Stimulated activated CD4-positive, alpha-beta T cell treated with anti-CD3 and anti-CD28 coated beads, Interleukin-1b, Interleukin-23, amount 100 ng/mL, for 4 hours (primary cell): Measurements from ENCODE around the gene CHPF2.

ENCODE experiments used
- DNase-seq, 2 donors: peaks; one replicate each; pipeline ENCODE4 v3.0.0-alpha.2; 2020; ENCODE audit warnings: low read depth in 2 of 2

The CHPF2 gene

DNA sequence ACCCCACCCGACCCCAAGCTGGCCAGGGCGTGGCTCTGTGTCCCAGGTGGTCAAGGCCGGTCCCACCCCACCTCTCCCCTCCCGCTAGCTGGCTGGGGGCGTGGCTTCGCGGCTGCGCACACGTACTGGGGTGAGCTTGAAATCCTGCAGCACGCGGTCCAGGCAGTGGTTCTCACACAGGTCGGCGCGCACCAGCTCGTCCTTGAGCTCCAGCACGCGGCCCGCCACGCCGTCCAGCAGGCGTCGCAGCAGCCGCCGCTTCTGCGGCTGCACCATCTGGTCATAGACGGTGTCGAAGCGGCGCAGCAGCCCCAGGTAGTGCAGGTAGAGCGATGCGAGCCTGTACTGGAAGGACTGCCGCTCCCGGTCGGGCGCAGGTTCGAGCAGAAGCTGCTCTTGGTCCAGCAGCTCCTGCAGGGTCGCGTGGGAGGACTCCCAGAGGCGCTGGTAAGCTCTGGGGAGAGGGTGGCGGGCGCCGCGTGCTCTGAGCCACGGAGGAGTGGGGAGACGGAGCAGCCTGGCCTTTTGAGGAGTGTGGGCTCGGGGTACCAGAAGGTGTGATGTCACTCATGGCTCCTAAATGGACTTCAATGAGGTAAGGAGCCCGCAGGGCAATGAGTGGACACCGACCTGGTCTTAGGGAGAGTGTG lies 27.8 kb upstream of the CHPF2 start:
- no peak for DNase-seq

DNA sequence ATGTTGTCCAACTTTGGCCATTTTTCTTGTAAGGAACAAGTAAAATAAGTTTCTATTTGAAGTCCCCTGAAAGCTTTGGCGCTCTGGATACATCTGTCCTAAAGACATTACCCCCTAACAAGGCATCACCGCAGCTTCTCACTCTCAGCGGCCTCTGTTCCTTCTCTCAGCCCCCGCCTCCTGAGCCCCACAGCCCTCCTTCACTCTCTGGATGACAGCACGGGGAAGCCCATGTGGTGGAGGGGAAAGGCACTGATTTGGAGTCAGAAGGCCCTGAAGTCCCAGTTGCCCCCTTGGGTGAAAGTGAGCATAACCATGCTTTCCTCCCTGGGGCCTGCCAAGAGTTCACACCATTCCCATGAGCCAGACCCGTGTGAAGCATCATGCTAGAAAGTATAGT lies 26.6 kb upstream of the CHPF2 start:
- no peak for DNase-seq

DNA sequence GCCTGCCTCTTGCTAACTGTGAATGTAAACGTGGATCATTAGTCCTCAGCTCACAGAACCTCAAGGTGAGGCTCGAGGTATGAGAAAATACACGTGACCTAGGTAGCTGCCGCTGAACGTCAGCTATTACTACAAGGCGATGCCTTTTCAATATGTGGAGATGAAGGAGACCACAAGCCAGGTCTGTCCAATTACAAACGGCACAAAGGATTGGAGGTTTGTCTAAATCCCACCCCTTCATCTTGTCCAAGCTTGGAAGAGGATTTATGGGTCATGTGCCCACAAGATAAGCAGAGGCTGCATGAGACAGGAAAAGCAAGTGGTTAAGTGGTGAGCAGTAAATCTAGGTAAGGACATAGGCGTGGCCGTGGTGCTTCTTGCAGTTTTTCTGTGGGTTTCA lies 25.4 kb upstream of the CHPF2 start:
- DNase-seq: no peak

DNA sequence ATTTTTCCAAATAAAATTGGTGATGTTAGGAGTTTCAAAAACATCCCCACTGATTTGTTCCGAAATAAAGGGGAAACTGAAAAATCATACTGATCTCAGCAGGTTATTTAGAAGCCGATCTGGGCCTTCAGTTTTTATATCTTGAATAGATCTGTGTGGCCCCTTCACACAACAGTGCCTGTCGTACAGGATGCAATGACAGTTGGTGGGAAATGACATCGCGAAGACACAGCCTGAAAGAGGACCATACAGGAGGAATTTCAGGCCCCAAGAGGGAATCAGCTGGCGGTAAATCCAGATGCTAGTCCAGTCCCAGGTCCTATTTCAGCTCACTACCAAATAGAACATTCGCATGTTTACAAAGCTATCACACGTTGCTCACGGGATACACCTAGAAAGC lies 25.0 kb upstream of the CHPF2 start:
- no peak for DNase-seq

DNA sequence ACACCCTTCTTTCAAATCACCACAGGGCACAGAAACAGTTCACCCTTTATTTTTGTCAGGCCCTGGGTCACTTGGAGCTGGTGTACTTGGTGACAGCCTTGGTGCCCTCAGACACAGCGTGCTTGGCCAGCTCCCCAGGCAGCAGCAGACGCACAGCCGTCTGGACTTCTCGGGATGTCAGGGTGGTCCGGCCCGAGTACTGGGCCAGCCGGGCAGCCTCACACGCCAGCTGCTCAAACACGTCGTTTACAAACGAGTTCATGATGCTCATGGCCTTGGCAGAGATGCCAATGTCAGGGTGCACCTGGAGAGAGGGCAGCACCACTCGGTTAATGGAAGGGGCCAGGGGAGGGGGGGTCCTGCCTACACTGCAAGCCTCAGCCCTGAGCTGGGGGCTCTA lies 24.5 kb upstream of the CHPF2 start:
- no peak for DNase-seq

DNA sequence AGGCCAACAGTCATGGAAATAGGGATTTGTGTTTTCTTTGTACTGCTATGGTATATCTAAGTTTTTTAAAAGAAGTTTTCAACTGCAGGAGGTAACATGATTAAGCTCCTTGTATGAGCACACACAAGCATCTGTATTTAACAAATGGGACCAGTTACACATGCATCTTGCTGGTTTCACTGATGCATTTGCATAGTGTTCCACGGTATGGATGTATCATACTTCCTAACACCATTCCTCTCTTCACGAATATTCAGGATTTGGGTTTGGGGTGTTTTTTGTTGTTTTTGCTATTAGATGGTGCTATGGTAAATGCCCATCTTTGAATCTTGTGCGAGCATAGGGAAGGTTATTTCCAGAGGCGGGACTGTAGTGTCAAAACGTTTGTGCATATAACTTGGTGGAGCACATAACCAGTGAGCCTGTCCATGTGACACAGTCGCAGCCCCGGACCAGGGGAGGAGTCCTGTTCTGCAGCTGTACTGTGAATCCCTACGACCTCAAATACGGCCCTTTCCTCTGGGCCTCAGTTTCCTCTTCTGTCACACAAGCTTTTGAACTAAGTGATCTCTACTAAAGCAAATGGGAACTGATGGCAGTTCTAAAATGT lies 23.9 kb upstream of the CHPF2 start:
- no peak for DNase-seq

DNA sequence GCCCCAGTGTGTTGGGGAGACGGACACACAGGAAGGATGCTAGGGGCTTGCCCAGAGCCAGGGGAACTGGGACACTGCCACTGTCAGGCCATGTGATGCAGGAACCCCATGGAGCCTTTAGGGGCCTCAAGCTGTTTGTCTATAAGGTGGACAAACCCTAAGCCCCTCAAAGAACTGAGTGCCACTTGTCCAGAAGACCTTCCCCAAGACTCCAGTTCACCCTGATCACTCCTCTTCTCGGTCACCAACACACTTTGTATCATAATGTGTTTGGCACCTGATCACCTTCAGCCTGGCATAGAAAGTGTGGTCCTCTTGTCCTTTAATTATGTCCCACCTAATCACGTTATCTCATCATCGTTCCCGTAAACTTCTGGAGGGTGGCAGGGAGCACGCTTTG lies 22.7 kb upstream of the CHPF2 start:
- no peak for DNase-seq

DNA sequence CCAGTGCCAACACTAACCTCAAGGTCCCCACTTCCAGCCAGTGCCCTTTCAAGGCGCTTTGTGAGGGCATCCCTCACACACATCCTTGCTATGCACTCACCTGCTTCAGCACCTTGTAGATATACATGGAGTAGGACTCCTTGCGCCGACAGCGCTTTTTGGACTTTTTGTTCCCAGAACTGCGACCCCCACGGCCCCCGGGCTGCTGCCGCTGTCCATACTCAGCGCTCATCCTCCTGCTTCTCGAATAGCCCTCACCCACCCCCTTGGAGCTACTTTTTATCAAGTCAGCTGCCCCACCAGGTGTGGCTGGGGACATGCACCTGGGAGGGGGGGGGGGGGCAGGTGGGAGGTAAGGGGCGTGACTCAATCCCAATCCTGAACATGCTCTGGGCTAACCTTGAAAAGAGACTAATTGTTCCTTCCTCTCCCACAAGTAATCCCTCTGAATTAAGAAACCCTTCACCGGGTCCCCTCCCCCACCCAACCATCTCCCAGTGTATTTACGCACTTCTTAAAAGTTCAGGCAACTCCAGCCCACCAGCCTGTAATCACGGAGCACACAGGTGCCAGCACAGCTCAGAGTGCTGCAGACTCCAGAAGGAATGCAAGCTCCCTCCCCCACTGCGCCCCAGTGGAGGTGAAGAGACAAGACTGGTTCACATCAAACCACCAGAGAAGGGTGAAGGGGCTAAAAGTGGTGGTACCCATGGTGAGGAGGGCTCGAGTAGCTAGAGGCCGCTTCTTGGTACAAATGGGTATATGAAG lies 22.0 kb upstream of the CHPF2 start, which contains the start of gene H2BK1:
TSS of gene H2BK1 (minus strand) at position 402 of the 768 bp plus-strand sequence. CDS start at position 232, 170 bp downstream.
- DNase-seq: no peak

DNA sequence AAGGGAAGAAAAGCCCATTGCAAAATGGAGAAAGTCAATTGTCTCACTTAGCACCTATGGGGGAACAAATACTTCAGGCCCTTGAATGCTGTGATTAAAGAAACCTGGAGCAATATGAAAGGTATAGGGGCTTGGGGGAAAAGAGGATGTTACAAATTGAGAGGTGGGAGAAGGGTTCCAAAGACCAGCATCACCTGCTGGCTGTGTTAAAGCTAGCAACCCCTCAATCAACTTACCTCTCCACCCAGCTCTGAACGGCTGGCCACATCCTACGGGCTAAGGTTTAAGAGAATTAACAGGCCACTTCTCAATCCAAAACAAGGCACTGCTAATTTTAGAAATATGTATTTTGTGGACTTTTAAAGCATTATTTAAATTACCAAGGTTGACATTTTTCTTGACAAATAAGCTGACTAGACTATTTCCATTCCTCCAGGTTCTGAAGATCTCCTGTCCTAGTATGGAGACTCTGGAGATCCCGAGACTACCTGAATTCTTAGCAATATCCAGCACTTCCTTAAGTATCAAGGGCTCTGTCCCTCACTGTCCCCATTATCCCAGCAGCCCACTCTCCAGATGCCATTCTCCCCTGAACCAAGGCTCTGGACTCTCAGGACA lies 21.0 kb upstream of the CHPF2 start:
- no peak for DNase-seq

DNA sequence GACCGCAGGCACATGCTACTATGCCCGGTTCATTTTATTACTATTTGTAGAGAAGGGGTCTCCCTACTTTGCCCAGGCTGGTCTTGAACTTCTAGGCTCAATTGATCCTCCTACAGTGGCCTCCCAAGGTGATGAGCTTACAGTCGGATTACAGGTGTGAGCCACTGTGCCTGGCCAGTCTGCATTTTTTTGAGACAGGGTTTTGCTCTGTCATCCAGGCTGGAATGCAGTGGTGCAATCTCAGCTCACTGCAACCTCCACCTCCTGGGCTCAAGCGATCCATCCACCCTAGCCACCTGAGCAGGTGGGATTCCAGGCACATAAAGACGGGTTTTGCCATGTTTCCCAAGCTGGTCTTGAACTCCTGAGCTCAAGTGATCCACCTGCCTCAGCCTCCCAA lies 19.7 kb upstream of the CHPF2 start:
- no peak for DNase-seq

DNA sequence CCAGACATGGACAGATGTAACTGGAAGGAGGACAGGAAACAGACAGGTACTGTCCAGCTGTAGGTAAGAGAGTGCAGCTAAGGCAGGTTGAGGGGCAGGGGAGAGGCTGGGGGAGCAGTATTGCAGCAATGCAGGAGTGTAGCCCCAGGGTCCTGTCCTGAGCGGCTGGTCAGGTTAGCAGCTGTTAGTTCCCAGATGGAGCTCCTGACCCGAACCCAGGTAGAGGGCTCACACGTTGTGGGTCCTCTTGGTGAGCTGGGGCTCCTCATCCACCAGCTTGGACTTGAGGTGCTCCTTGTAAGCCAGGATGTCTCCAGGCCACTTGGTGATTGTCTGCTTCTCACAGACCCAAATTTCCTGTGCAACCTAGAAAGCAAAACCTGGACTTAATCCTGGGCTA lies 18.5 kb upstream of the CHPF2 start:
- DNase-seq: no peak

DNA sequence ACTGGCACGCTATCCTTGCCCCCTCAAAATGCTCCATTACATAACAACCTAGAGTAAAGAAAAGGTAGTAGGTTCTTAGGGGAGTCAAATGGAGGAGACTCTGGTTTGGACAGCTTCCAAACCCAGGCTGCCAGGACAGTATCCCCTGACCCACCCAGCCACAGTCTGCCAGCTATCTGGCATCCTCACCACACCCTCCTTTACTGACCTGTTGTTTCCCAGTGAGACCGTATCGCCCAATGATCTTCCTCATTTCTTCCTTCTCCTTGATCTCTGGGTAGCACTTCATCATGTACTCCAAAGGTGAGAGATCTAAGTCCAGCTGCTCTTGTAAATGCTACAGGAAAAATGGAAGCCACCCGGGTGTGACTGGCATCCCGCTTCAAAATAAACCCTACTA lies 16.9 kb upstream of the CHPF2 start:
- no peak for DNase-seq

DNA sequence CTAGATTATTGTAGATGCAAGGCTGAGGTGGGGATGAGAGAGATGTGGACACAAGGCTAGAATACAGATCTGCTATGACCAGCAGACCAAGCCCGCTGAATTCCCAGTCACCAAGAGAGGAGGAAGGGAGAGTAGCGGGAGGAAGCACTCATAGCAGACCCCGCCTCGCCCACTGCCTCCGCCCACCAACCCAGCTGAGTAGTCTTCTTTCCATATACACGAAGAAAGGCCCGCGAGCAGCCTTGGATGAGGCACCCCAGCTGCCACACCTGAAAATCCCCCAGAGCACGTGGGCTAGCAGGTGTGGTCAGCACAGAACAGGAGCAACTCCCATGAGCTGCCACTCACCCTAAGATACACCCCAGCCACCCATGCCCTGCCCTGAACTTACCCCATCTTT lies 14.1 kb upstream of the CHPF2 start:
- no peak for DNase-seq

DNA sequence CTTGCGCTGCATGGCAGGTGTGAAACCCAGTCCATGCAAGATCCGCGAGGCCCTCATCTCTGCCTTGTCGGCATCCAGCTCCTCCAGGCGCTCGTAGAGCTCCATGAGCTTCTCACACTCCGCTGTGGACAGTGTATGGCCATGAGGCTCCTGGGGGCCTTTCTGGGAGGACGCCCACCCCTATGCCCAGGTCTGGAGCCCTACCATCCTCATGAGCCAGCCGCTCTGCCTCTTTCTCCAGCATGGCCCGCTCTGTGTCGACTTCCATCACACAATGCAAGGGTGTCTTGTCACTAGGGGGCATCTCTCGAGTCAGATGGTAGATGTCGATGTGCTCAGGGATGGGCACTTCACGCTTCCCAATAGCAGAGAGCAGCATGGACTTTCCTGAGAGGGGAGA lies 8.6 kb upstream of the CHPF2 start:
- DNase-seq: no peak

DNA sequence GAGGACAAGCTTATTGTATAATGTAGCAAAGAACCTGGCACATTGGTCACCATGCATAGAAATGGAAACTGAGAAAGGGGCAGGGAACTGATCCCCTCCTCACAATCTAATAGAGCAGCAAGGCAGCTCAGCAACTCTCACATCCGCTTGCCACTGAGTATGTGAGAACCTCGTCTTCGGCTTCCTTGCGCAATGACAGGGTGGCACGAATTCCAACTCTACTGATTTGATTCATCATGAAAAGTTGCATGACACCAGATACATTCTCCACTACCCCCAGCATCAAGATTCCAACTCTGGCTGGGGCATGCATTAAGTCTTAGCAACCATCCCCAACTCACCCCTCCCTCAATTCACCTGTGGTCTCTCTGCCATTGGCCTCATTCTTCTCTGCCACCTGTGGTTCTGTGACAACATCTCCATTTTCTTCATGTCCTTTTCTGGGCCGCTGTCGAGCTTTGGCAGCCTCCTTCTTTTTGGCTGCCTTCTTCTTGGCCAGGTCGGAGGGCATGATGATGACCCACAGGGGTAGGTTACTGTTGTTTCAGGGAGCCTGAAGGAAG lies 6.3 kb upstream of the CHPF2 start:
- DNase-seq: no peak

DNA sequence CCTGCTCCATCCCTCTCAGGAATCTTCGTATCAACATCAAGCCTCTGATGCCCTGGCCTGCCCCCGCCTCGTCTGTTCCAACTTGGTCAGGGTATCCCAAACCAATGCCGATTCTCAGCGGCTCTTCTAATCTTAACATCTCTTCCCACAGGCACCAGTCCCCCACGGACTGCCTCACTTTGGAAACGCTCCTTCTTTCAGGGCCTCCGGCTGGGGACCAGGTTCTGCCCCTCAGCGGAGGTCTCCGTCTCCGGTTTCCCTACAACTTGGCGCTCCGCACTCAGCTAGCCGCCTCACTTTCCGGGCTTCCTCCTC lies 5.8 kb upstream of the CHPF2 start:
- DNase-seq: no peak

DNA sequence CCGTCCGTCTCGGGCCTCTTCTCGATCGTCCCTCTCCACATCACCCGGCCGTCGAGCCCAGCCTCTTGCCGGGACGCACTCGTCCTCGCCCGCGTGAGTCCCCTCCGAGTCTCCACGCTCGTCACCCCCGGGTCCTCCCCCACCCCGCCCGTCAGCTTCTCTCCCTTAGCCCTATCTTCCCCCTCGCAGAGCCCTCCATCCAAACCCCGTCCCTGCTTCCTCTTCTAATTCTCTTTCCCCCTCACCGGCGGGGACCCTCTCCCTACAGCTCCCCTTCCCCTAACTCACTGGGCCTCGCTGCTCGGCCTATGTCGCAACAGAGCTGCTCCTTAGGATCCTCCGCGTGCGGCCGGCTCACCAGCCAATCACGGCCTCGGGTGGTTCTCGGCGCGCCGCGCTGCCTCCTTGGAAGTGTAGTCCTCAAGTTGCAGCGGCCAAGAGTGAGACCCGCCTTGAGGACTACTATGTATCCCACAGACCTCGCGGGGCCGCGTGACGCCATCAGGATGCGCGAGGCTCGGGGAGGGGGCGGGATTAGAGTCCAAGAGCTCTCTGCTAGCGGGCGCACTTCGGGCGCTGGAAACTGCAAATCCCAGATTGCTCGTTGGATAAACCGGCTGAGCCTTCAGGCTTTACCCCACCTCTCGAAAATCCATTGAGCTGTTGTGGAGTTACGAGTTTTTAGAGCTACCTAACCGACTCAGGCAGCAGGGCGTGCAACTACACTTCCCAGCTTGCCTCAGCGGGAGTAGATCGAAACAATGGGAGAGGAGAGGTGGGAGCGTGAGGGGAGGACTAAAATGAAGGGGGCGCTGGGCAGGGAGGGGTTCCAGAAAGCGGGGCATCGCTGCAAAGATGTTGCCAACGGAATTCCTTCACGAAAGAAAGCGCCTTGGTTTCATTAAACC lies 5.2 kb upstream of the CHPF2 start, which contains the start of gene ABCF2:
TSS of gene ABCF2 (minus strand) at position 331 of the 908 bp plus-strand sequence. CDS start 747 bp downstream, outside the sequence.
- DNase-seq: peak; percentile 96

DNA sequence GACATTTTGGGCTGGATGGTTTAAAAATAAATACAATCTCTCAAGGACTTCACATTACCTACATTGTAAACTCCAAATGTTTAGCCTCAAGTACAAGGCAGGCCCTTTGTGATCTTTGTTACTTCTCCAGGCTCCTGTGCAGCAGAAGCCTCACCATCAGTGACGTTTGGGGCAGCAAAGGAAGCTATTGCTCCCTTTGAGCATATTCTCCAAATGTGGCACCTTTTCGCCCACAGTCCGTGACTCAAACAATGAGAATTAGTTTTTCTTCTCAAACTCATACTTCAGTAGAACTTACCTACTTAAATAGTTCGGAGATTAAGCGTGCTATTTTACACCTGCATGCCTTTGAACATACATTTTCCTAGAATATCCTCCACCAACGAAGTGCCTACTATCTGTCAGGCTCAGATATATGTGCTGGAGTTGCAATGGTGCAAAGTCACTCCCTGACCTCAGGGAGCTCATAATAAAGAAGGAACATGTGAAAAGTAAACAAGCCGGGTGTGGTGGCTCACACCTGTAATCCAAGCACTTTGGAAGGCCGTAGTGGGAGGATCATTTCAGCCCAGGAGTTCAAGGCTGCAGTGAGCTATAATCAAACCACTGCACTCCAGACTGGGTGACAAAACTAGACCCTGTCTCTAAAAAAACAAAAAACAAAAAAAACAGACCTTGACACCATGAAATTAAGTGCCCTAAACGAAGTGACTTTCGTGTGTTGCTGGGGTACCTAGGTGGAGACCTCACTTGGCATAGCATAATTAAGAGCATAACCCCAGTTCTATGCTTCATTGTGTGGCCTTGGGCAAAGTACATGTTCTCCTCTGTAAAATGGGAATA lies 4.0 kb upstream of the CHPF2 start:
- no peak for DNase-seq

DNA sequence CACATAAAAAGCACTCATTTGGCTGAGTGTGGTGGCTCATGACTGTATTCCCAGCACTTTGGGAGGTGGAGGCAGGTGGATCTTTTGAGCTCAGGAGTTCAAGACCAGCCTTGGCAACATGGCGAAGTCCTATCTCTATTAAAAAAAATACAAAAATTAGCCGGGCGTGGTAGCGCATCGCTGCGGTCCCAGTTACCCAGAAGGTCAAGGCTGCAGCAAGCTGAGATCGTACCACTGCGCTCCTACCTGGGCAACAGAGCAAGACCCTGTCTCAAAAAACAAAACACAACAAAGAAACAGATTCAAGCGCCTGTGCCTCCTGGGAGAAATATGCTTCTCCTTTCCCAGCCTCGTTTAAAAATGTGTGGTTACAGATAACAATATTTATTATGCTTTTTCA lies 3.0 kb upstream of the CHPF2 start:
- DNase-seq: no peak

DNA sequence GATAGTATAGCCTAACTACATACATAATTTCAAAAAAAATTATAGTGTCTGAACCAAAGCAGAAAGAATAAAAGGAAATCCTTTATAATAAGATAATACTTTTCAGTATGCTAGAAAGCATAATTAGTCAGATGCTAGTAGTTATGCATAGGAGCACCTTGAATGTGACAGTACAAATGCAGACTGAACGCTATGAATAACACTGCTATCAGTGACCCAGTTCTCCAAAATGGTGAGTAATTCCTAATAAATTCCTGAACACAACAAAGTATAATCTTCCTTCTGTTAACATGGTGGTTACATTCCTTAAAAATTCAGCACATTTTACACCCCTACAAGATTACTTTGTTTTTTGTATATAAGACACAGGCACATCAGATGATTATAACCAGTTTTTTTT lies 1.2 kb upstream of the CHPF2 start:
- DNase-seq: no peak
